Uterus (tissue), 2 donors: ENCODE data around the gene CFAP70.

ENCODE experiments used
- CTCF ChIP-seq, 4 experiments: fragments of 200-600 bp in 2 of 4; fragments of 450-650 bp in 2 of 4; sonication (generic) in 2 of 4; IDR thresholded peaks; one replicate each; pipeline ENCODE4 v1.5.1; 2016 to 2019; ENCODE audit warnings: antibody characterized with exemption in 4 of 4, mild to moderate bottlenecking in 2 of 4, moderate library complexity in 1 of 4
- POLR2A ChIP-seq, 2 donors: fragments of 450-650 bp; IDR thresholded peaks; one replicate each; pipeline ENCODE4 v1.6.1; 2016; ENCODE audit warnings: antibody characterized with exemption in 2 of 2, mild to moderate bottlenecking in 1 of 2, moderate library complexity in 1 of 2

- TF ChIP-seq CTCF (IDR thresholded peaks at IDR 0.05) (no peak), POLR2A (IDR thresholded peaks at IDR 0.05) (no peak)
Observed at GRCh38 chr10:73246322-73246645, 112.4 kb downstream of the CFAP70 start.
